HepG2 (cell line): ENCODE measurements around the gene ULK4. TPM values are rescaled to one million over a fixed set of nuclear protein-coding genes. Genes with fewer than 3 reads are reported as not detected.
A peak's percentile ranks its signal among the peaks of the same experiment; 100 is the strongest.

Experiments used
- BHLHE40 ChIP-seq: IDR thresholded peaks from 2 replicates; pipeline ENCODE4 v1.6.1; 2011; ENCODE audit warnings: low read length, improper control_type of control experiment
- CBFB ChIP-seq: sonication (generic); formaldehyde crosslinking; IDR thresholded peaks from 2 replicates; pipeline ENCODE4 v1.4.0; 2020; ENCODE audit warnings: missing genetic modification reagents
- E2F2 ChIP-seq: sonication (generic); formaldehyde crosslinking; IDR thresholded peaks from 2 replicates; pipeline ENCODE4 v1.4.0; 2020; ENCODE audit warnings: missing genetic modification reagents, borderline replicate concordance
- FOSL1 ChIP-seq: sonication (generic); formaldehyde crosslinking; IDR thresholded peaks from 2 replicates; pipeline ENCODE4 v1.9.0; 2021; ENCODE audit warnings: missing genetic modification reagents, borderline replicate concordance
- HMG20A ChIP-seq: IDR thresholded peaks from 2 replicates; pipeline ENCODE4 v1.6.1; 2016; ENCODE audit warnings: borderline replicate concordance
- MAF1 ChIP-seq: sonication (generic); formaldehyde crosslinking; IDR thresholded peaks from 2 replicates; pipeline ENCODE4 v1.5.0; 2020; ENCODE audit warnings: missing genetic modification reagents, borderline replicate concordance
- MAX ChIP-seq: IDR thresholded peaks from 2 replicates; pipeline ENCODE4 v1.6.1; 2012; ENCODE audit warnings: inconsistent platforms
- NFKBIZ ChIP-seq: IDR thresholded peaks from 2 replicates; pipeline ENCODE4 v1.6.1; 2018; ENCODE audit warnings: missing genetic modification reagents, missing compliant biosample characterization
- NR2F2 ChIP-seq: IDR thresholded peaks from 2 replicates; pipeline ENCODE4 v1.6.1; 2012; ENCODE audit warnings: low read depth, inconsistent platforms, borderline replicate concordance
- PAXIP1 ChIP-seq: sonication (generic); formaldehyde crosslinking; conservative IDR thresholded peaks from 2 replicates; pipeline ENCODE4 v1.4.0; 2020; ENCODE audit warnings: mild to moderate bottlenecking, missing genetic modification reagents, moderate library complexity
- PBX3 ChIP-seq: sonication (generic); formaldehyde crosslinking; IDR thresholded peaks from 2 replicates; pipeline ENCODE4 v1.8.1; 2023; ENCODE audit warnings: missing genetic modification reagents, inconsistent platforms, borderline replicate concordance
- PTBP1 ChIP-seq: fragments of 200-400 bp; formaldehyde crosslinking; IDR thresholded peaks from 2 replicates; pipeline ENCODE4 v1.6.1; 2018; ENCODE audit warnings: low read length, low read depth; ENCODE audit not compliant: poor library complexity, severe bottlenecking
- SNAI1 ChIP-seq: sonication (generic); formaldehyde crosslinking; IDR thresholded peaks from 2 replicates; pipeline ENCODE4 v1.5.0; 2020; ENCODE audit warnings: mild to moderate bottlenecking, missing genetic modification reagents, borderline replicate concordance
- ZIK1 ChIP-seq: sonication (generic); formaldehyde crosslinking; IDR thresholded peaks from 2 replicates; pipeline ENCODE4 v1.5.0; 2020; ENCODE audit warnings: mild to moderate bottlenecking, low read depth, missing genetic modification reagents, borderline replicate concordance
- ZNF276 ChIP-seq: sonication (generic); formaldehyde crosslinking; IDR thresholded peaks from 2 replicates; pipeline ENCODE4 v1.4.0; 2020; ENCODE audit warnings: mild to moderate bottlenecking, low read depth, missing genetic modification reagents
- polyA plus RNA-seq, 8 experiments: library from polyadenylated mRNA; depleted of rRNA in 3 of 8; stranded (reverse) in 7 of 8; unstranded in 1 of 8; fragments of >200 nt; fragmentation: Illumina TruSeq in 4 of 8; extraction: Trizol in 4 of 8; gene quantifications; 2 replicates each; pipeline versions ENCODE4 v1.2.1 to v1.2.3, GENCODE V29; 2011 to 2016; ENCODE audit warnings: low read depth in 4 of 8, missing spikeins in 1 of 8, mixed read lengths in 1 of 8; ENCODE audit not compliant: insufficient read depth in 1 of 8
- total RNA-seq, 5 experiments: library from RNA; depleted of rRNA; stranded (reverse); fragments of >200 nt; fragmentation: Illumina TruSeq; extraction: Trizol; gene quantifications; 2 replicates each; pipeline ENCODE4 v1.2.3, GENCODE V29; 2016; ENCODE audit warnings: low read depth in 1 of 5
- TF ChIP-seq, protein P1 (sequence below): sonication (generic); formaldehyde crosslinking; IDR thresholded peaks from 2 replicates; pipeline ENCODE4; 2020; ENCODE audit warnings: missing genetic modification reagents, mild to moderate bottlenecking, borderline replicate concordance

ULK4 gene
- total and polyA plus RNA-seq, 2 of the 13 experiments (the other 11 are each of a cell fraction or from before 2014, with no cell fraction given) = 6.7 to 11.8 TPM

DNA sequence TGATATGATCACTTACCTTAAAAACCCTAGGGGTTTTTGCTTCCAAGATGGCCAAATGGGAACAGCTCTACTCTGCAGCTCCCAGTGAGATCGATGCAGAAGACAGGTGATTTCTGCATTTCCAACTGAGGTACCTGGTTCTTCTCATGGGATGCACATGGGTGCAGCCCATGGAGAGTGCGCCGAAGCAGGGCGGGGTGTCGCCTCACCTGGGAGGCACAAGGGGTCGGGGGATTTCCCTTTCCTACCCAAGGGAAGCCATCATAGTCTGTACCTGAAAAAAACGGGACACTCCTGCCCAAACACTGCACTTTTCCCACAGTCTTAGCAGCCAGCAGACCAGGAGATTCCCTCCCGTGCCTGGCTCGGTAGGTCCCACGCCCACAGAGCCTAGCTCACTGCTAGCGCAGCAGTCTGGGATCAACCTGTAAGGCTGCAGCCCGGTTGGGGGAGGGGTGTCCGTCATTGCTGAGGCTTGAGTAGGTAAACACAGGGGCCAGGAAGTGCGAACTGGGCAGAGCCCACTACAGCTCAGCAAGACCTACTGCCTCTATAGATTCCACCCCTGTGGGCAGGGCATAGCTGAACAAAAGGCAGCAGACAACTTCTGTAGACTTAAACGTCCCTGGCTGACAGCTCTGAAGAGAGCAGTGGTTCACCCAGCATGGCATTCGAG lies 684.0 kb downstream of the ULK4 start (continued):
- peak; percentile 57 for TF ChIP-seq PAXIP1 (CRISPR knock-in tag)
- TF ChIP-seq SNAI1 (CRISPR knock-in tag) = no peak
- TF ChIP-seq MAF1 (CRISPR knock-in tag) = no peak
- TF ChIP-seq NR2F2 = no peak
- TF ChIP-seq PBX3 (CRISPR knock-in tag) = no peak
- TF ChIP-seq HMG20A (CRISPR knock-in tag) = 0 out of 2 replicates have a peak, but pooled peaks have one; percentile 19
- peak; percentile 28; the same call in 1 of the 2 replicates for TF ChIP-seq MAX
- TF ChIP-seq FOSL1 (CRISPR knock-in tag) = no peak
- TF ChIP-seq BHLHE40 = no peak
- TF ChIP-seq E2F2 (CRISPR knock-in tag) = no peak
- TF ChIP-seq PTBP1 = no peak
- TF ChIP-seq CBFB (CRISPR knock-in tag) = no peak
- no peak for TF ChIP-seq ZIK1 (CRISPR knock-in tag)
- TF ChIP-seq NFKBIZ (CRISPR knock-in tag) = no peak
- no peak for TF ChIP-seq ZNF276 (CRISPR knock-in tag)
- TF ChIP-seq, protein P1, sequence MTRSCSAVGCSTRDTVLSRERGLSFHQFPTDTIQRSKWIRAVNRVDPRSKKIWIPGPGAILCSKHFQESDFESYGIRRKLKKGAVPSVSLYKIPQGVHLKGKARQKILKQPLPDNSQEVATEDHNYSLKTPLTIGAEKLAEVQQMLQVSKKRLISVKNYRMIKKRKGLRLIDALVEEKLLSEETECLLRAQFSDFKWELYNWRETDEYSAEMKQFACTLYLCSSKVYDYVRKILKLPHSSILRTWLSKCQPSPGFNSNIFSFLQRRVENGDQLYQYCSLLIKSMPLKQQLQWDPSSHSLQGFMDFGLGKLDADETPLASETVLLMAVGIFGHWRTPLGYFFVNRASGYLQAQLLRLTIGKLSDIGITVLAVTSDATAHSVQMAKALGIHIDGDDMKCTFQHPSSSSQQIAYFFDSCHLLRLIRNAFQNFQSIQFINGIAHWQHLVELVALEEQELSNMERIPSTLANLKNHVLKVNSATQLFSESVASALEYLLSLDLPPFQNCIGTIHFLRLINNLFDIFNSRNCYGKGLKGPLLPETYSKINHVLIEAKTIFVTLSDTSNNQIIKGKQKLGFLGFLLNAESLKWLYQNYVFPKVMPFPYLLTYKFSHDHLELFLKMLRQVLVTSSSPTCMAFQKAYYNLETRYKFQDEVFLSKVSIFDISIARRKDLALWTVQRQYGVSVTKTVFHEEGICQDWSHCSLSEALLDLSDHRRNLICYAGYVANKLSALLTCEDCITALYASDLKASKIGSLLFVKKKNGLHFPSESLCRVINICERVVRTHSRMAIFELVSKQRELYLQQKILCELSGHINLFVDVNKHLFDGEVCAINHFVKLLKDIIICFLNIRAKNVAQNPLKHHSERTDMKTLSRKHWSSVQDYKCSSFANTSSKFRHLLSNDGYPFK (CRISPR knock-in tag) = peak; percentile 53; the same call in 1 of the 2 replicates
